Fibroblast of mammary gland (primary cell): ENCODE measurements around the gene TPM2.

Experiments
- DNase-seq: peaks from one replicate; pipeline ENCODE4 v3.0.0-alpha.2; 2010; ENCODE audit warnings: low read depth
- H3K4me3 ChIP-seq: 2 replicates; pipeline ENCODE4 v1.5.1; 2011; ENCODE audit warnings: low read depth, mild to moderate bottlenecking, low read length, moderate library complexity; ENCODE audit not compliant: control insufficient read depth
- TF ChIP-seq, protein P1 (sequence below): conservative IDR thresholded peaks from 2 replicates; pipeline ENCODE4 v1.5.1; 2011; ENCODE audit warnings: low read depth, low read length, inconsistent platforms; ENCODE audit not compliant: control insufficient read depth, insufficient read depth

The TPM2 gene

DNA sequence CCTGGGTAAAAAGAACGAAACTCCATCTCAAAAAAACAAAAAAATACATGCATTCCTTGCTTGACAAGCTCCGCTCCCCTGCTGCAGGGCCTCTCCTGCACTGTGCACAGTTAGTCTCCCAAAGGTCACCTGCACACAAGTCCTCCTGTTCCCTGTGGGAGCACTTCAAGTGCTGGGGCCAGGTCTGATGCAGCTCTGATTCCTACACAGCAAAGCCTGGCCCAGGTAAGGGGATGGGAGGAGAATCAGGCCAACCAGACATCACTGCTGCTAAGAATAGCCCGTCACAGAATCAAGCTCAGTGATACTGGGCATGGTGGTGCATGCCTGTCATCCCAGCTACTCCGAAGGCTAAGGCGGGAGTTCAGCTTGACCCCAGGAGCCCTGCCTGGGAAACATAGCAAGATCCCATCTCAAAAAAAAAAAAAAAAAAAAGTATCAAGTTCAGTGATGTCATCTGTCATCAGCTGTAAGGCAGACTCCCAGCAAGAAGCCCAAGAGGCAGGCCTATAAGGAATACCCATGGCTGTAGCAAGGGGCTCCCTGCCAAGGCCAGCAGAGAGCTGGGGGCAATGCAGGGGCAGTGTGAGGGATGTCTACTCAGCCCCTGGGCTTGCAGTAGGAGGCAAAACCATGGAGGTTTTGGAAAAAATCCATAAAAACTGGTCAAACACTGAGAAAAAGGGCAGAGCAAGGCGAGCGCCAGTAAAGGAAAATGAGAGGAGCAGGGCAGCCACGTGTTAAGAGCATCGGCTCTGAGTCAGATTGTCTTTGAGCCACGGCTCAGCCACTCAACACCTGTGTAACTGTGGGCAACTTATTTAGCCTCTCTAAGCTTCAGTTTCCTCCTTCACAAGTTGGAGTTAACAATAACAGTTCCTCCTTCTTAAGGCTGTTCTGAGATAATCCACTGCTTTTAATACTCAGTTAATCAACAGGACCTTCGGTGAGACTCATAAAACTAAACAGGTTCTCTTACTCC, 3.2 kb downstream of the TPM2 start:
- TF ChIP-seq, protein P1, sequence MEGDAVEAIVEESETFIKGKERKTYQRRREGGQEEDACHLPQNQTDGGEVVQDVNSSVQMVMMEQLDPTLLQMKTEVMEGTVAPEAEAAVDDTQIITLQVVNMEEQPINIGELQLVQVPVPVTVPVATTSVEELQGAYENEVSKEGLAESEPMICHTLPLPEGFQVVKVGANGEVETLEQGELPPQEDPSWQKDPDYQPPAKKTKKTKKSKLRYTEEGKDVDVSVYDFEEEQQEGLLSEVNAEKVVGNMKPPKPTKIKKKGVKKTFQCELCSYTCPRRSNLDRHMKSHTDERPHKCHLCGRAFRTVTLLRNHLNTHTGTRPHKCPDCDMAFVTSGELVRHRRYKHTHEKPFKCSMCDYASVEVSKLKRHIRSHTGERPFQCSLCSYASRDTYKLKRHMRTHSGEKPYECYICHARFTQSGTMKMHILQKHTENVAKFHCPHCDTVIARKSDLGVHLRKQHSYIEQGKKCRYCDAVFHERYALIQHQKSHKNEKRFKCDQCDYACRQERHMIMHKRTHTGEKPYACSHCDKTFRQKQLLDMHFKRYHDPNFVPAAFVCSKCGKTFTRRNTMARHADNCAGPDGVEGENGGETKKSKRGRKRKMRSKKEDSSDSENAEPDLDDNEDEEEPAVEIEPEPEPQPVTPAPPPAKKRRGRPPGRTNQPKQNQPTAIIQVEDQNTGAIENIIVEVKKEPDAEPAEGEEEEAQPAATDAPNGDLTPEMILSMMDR: no peak
- peak; percentile 79 for DNase-seq
- peak overlapping the region; percentile 96 for H3K4me3 ChIP-seq

DNA sequence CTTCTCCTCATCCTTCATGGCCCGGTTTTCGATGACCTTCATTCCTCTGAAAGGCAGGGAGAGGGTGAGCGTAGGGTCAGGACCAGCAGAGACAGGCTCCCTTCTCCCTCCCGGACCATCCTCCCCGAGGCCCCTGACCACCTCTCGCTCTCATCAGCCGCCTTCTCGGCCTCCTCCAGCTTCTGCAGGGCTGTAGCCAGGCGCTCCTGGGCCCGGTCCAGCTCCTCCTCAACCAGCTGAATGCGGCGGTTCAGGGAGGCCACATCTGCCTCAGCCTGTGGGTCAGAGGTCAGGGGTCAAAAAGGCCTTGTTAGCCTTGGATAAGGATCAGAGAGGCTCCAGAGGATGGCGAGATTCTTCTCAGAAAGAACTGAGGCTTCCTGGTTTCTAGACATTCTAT, 4.2 kb downstream of the TPM2 start:
- no peak overlapping the region for H3K4me3 ChIP-seq
- TF ChIP-seq, protein P1: no peak
- no peak for DNase-seq

DNA sequence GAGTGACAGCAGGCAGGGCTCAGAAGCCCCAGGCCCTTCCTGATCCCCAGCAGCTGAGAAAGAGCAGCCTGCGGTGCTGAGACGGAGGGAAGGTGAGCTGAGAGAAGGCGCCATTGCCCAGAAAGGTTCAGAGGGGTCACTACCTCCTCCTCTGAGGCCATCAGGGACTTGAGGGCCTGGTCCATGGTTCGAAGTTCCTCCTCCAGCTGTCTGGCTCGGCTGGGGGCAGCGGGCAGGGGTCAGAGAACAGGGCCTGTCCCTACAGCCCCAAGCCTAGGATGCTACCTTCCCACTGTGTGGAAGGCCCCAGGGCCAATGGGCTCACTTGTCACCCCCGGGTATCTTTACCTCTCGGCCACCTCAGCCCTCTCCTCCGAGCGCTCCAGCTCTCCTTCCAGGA, 4.8 kb downstream of the TPM2 start:
- TF ChIP-seq, protein P1: no peak
- no peak for DNase-seq
- H3K4me3 ChIP-seq: no peak overlapping the region

DNA sequence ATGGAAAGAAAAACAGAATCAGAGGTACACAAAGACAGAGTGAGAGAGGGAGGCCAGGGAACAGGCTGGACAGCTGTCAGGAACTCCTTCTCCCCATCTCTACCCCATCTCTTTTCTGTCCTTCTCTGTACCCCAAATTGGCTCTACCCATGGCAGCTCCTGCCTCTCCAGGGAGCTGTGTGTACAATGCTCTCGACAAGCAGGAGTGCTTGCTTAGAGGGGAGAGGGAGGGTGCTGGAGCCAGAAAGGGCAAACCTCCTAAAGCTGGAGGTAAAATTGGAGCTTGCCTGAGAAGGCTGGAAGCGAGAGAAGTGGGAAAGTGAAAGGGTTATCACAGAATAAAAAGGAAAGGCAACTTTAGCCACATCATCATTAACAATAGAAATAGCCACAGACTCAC, 6.4 kb downstream of the TPM2 start:
- no peak for DNase-seq
- TF ChIP-seq, protein P1: no peak
- H3K4me3 ChIP-seq: no peak overlapping the region

DNA sequence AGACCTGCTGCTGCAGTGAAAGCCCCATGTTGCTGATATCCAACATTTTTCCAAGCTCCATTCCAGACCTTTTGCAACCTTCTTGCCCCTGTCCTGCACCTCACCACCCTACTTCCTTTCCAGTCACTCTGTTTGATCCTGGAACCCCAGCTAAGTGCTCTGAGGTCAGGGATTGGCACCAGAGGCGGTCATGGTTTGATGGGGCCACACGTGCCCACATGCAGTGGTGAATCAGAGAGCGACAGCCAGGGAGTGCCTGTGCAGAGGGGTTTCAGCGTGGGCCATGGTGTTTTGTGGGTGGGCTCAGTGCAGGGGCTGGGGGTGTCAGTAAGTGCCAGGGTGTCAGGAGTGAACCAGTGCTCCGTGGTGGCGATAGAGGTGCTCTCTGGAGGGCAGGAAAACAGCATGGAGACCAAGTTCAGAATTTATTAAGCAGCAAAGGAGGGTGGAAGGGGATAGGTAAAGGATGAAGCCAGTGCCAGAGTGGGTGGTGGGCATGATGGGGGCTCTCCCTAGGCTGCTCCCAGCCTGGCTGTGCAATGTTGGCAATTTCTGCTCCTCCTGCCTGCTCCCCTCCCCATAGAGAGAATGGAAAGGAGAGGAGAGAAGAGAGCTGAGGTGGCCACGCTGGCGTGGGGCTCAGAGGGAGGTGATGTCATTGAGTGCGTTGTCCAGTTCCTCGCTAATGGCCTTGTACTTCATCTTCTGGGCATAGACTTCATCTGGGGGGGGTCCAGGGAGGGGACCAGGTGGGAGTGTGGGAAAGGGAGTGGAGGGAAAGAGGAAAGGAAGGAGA, 7.0 kb downstream of the TPM2 start:
- H3K4me3 ChIP-seq: no peak overlapping the region
- no peak for DNase-seq
- TF ChIP-seq, protein P1: no peak

DNA sequence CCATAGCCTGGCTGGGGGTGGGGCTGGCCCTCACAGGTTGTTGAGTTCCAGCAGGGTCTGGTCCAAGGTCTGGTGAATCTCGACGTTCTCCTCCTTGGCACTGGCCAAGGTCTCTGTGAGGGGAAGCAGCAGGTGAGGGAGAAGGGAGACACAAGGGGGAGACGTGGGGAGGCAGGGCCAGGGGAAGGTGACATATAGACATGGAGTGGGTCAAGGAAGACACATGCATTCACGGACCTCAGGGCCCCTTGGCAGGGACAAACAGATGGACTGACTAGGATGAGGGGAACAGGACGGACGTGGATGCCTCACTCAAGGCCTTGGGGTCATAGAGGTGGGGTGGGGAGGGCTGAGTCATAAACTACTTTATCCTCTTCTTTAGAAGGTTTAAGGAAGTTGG, 7.7 kb downstream of the TPM2 start:
- peak; percentile 37 for DNase-seq
- TF ChIP-seq, protein P1: no peak
- no peak overlapping the region for H3K4me3 ChIP-seq
